Tibial nerve (tissue), 3 donors: ENCODE results near the gene FHAD1.

Experiments used
- POLR2A ChIP-seq, 2 donors: fragments of 450-650 bp; IDR thresholded peaks; one replicate each; pipeline ENCODE4 v1.6.1; 2017; ENCODE audit warnings: antibody characterized with exemption in 2 of 2, mild to moderate bottlenecking in 2 of 2, moderate library complexity in 2 of 2
- TF ChIP-seq, protein P1 (sequence below), 5 experiments: fragments of 200-600 bp in 3 of 5; fragments of 450-650 bp in 2 of 5; sonication (generic) in 3 of 5; IDR thresholded peaks; one replicate each; pipeline ENCODE4 v1.5.1; 2016 to 2019; ENCODE audit warnings: antibody characterized with exemption in 5 of 5, mild to moderate bottlenecking in 3 of 5, moderate library complexity in 2 of 5

DNA sequence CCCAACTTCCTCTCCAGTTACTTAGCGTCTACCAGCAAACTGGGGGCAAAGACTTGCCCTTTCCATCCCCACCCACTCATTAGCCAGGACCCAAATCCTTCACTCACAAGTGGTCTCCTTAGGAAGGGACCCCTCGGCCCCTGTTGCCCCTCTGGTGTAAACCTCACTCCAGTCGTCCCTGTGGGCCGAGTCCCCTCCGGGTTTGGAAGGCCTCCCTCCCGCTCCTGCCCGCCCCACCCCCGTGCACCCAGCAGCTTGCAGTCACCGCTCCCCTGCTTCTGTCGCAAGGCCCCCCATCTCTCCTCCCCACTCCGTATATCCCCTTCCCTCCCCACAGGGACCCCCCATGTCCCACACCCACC, 163.8 kb downstream of the FHAD1 start:
- TF ChIP-seq, protein P1, sequence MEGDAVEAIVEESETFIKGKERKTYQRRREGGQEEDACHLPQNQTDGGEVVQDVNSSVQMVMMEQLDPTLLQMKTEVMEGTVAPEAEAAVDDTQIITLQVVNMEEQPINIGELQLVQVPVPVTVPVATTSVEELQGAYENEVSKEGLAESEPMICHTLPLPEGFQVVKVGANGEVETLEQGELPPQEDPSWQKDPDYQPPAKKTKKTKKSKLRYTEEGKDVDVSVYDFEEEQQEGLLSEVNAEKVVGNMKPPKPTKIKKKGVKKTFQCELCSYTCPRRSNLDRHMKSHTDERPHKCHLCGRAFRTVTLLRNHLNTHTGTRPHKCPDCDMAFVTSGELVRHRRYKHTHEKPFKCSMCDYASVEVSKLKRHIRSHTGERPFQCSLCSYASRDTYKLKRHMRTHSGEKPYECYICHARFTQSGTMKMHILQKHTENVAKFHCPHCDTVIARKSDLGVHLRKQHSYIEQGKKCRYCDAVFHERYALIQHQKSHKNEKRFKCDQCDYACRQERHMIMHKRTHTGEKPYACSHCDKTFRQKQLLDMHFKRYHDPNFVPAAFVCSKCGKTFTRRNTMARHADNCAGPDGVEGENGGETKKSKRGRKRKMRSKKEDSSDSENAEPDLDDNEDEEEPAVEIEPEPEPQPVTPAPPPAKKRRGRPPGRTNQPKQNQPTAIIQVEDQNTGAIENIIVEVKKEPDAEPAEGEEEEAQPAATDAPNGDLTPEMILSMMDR (IDR thresholded peaks at IDR 0.05), result no peak
- no peak for TF ChIP-seq POLR2A (IDR thresholded peaks at IDR 0.05)
